Mesenchymal stem cell (in vitro differentiated cells and primary cell): ENCODE results near the gene OR2V2.

Experiments
- DNase-seq: peaks from one replicate; pipeline ENCODE4 v3.0.0-alpha.2; 2013
- H2AFZ ChIP-seq: one replicate; pipeline ENCODE4 v1.6.1; 2013; ENCODE audit warnings: low read depth, mild to moderate bottlenecking, control low read depth, inconsistent platforms, low read length, moderate library complexity
- H2AK5ac ChIP-seq: 2 replicates; pipeline ENCODE4 v1.6.1; 2013; ENCODE audit warnings: low read length, moderate library complexity, mild to moderate bottlenecking, inconsistent platforms; ENCODE audit not compliant: severe bottlenecking
- H2BK120ac ChIP-seq: one replicate; pipeline ENCODE4 v1.6.1; 2013; ENCODE audit warnings: low read depth, mild to moderate bottlenecking, inconsistent platforms, low read length, moderate library complexity
- H2BK12ac ChIP-seq, 2 experiments: one replicate each; pipeline ENCODE4 v1.6.1; 2013; ENCODE audit warnings: inconsistent platforms in 2 of 2, low read length in 2 of 2, mild to moderate bottlenecking in 2 of 2, moderate library complexity in 2 of 2, control low read depth in 1 of 2
- H2BK15ac ChIP-seq: one replicate; pipeline ENCODE4 v1.6.1; 2013; ENCODE audit warnings: mild to moderate bottlenecking, low read depth, inconsistent platforms; ENCODE audit not compliant: poor library complexity, severe bottlenecking
- H2BK5ac ChIP-seq: 2 replicates; pipeline ENCODE4 v1.6.1; 2013; ENCODE audit warnings: low read depth, mild to moderate bottlenecking, low read length, control low read depth, inconsistent platforms; ENCODE audit not compliant: poor library complexity, severe bottlenecking
- H3K14ac ChIP-seq, 2 experiments: one replicate each; pipeline ENCODE4 v1.6.1; 2013; ENCODE audit warnings: inconsistent platforms in 2 of 2, low read length in 2 of 2, control low read depth in 1 of 2, mild to moderate bottlenecking in 1 of 2, moderate library complexity in 1 of 2
- H3K18ac ChIP-seq, 2 experiments: one replicate each; pipeline ENCODE4 v1.6.1; 2013; ENCODE audit warnings: inconsistent platforms in 2 of 2, low read length in 2 of 2, control low read depth in 1 of 2, low read depth in 1 of 2, mild to moderate bottlenecking in 1 of 2
- H3K23ac ChIP-seq, 2 experiments: one replicate each; pipeline ENCODE4 v1.6.1; 2013; ENCODE audit warnings: inconsistent platforms in 2 of 2, low read length in 2 of 2, mild to moderate bottlenecking in 2 of 2, moderate library complexity in 2 of 2, control low read depth in 1 of 2
- H3K27ac ChIP-seq: 2 replicates; pipeline ENCODE4 v1.5.1; 2013; ENCODE audit warnings: mild to moderate bottlenecking, moderate library complexity, low read length, control low read depth, inconsistent platforms; ENCODE audit not compliant: poor library complexity, severe bottlenecking
- H3K27me3 ChIP-seq, 2 experiments: 2 replicates each; pipeline versions ENCODE4 v1.6.1 to v1.7.0; 2013; ENCODE audit warnings: low read length in 2 of 2, mild to moderate bottlenecking in 2 of 2, moderate library complexity in 2 of 2, control low read depth in 1 of 2, inconsistent platforms in 1 of 2; ENCODE audit not compliant: control insufficient read depth in 1 of 2, insufficient read depth in 1 of 2
- H3K36me3 ChIP-seq, 2 experiments: 2 replicates each; pipeline versions ENCODE4 v1.6.1 to v1.7.0; 2013; ENCODE audit warnings: low read length in 2 of 2, control low read depth in 1 of 2, inconsistent platforms in 1 of 2, low read depth in 1 of 2, mild to moderate bottlenecking in 1 of 2; ENCODE audit not compliant: insufficient read depth in 2 of 2, control insufficient read depth in 1 of 2
- H3K4ac ChIP-seq, 2 experiments: one replicate each; pipeline ENCODE4 v1.6.1; 2013; ENCODE audit warnings: inconsistent platforms in 2 of 2, low read length in 2 of 2, mild to moderate bottlenecking in 2 of 2, moderate library complexity in 2 of 2, control low read depth in 1 of 2, low read depth in 1 of 2
- H3K4me1 ChIP-seq: 2 replicates; pipeline ENCODE4 v1.6.1; 2013; ENCODE audit warnings: low read depth, low read length, control low read depth; ENCODE audit not compliant: control insufficient read depth, insufficient read depth
- H3K4me2 ChIP-seq: 2 replicates; pipeline ENCODE4 v1.6.1; 2013; ENCODE audit warnings: low read length, mild to moderate bottlenecking, inconsistent platforms; ENCODE audit not compliant: poor library complexity, severe bottlenecking
- H3K4me3 ChIP-seq, 2 experiments: 2 replicates each; pipeline versions ENCODE4 v1.5.1 to v1.7.0; 2013; ENCODE audit warnings: low read length in 2 of 2, mild to moderate bottlenecking in 2 of 2, control low read depth in 1 of 2, low read depth in 1 of 2; ENCODE audit not compliant: insufficient read depth in 1 of 2
- H3K79me1 ChIP-seq: replicated peaks from 2 replicates; pipeline ENCODE4 v1.6.1; 2013; ENCODE audit warnings: mild to moderate bottlenecking, control low read depth, low read length, inconsistent platforms; ENCODE audit not compliant: poor library complexity, severe bottlenecking
- H3K9ac ChIP-seq: 2 replicates; pipeline ENCODE4 v1.7.0; 2013; ENCODE audit warnings: mild to moderate bottlenecking, low read length, moderate library complexity
- H3K9me3 ChIP-seq: 2 replicates; pipeline ENCODE4 v1.7.0; 2013; ENCODE audit warnings: mild to moderate bottlenecking, low read length; ENCODE audit not compliant: control insufficient read depth
- H4K8ac ChIP-seq: one replicate; pipeline ENCODE4 v1.6.1; 2013; ENCODE audit warnings: inconsistent platforms, mild to moderate bottlenecking, low read length, moderate library complexity
- H4K91ac ChIP-seq: one replicate; pipeline ENCODE4 v1.6.1; 2013; ENCODE audit warnings: mild to moderate bottlenecking, low read length, inconsistent platforms
- WGBS: methylation state at CpG from one replicate; pipeline ENCODE4 v1.1.7; 2013; ENCODE audit warnings: mixed read lengths; 5-methylcytosine and 5-hydroxymethylcytosine counted together

OR2V2 gene

GRCh38 chr5:181133083-181133482, 14.3 kb upstream of the OR2V2 start:
- Histone ChIP-seq H2BK15ac (no peak overlapping the region), H3K36me3 (no peaks in the 10 kb centered on the region), H3K23ac (no peak overlapping the region), H3K9me3 (no peaks in the 10 kb centered on the region), H3K4me3 (no peak overlapping the region), H2AK5ac (peak overlapping the region; percentile 65), H3K79me1 (no peaks in the 10 kb centered on the region), H3K9ac (peak overlapping the region; percentile 51), H2BK5ac (peak overlapping the region; percentile 45), H2BK120ac (no peak overlapping the region), H3K4ac (no peak overlapping the region), H4K8ac (no peak overlapping the region), H3K14ac (no peak overlapping the region), H3K18ac (no peak overlapping the region), H3K4me1 (peaks cover 9% of the 10 kb centered on the region), H2BK12ac (no peak overlapping the region), H3K27me3 (peaks cover 23 to 25% of the 10 kb centered on the region in 2 experiments), H3K27ac (no peak overlapping the region), H2AFZ (no peak overlapping the region), H3K4me2 (no peak overlapping the region), H4K91ac (no peak overlapping the region)
- no peak for DNase-seq
- WGBS: 80% methylated on average over 2 of the region's 3 CpGs

GRCh38 chr5:181133610-181134231, 13.7 kb upstream of the OR2V2 start:
- Histone ChIP-seq H3K4me1 (peaks cover 11% of the 10 kb centered on the region), H2BK12ac (no peak overlapping the region), H4K91ac (no peak overlapping the region), H2AK5ac (no peak overlapping the region), H3K79me1 (no peaks in the 10 kb centered on the region), H3K9me3 (no peaks in the 10 kb centered on the region), H3K27ac (peak overlapping the region; percentile 42), H3K4me3 (peak overlapping the region in 1 of 2 experiments; percentile 16), H3K14ac (no peak overlapping the region), H3K4ac (no peak overlapping the region), H3K18ac (no peak overlapping the region), H3K9ac (peak overlapping the region; percentile 51), H2BK15ac (no peak overlapping the region), H3K36me3 (no peaks in the 10 kb centered on the region), H3K23ac (no peak overlapping the region), H3K4me2 (peak overlapping the region; percentile 30), H2BK5ac (no peak overlapping the region), H2BK120ac (no peak overlapping the region), H2AFZ (no peak overlapping the region), H3K27me3 (peaks cover 18 to 19% of the 10 kb centered on the region in 2 experiments), H4K8ac (no peak overlapping the region)
- peak; percentile 43 for DNase-seq
- WGBS: 70% methylated on average over 10 of the region's 10 CpGs

GRCh38 chr5:181134259-181134658, 13.1 kb upstream of the OR2V2 start:
- no peak overlapping the region for H2AFZ ChIP-seq
- no peak overlapping the region for H2BK15ac ChIP-seq
- H3K27ac ChIP-seq: no peak overlapping the region
- no peaks in the 10 kb centered on the region for H3K79me1 ChIP-seq
- no peak overlapping the region for H2BK120ac ChIP-seq
- H3K4ac ChIP-seq: no peak overlapping the region
- DNase-seq: no peak
- H3K4me3 ChIP-seq: peak overlapping the region in 1 of 2 experiments; percentile 16
- H3K27me3 ChIP-seq: peaks cover 13% of the 10 kb centered on the region in 2 experiments
- WGBS: 87% methylated on average over 5 of the region's 6 CpGs
- H3K14ac ChIP-seq: no peak overlapping the region
- H2BK12ac ChIP-seq: no peak overlapping the region
- no peak overlapping the region for H3K18ac ChIP-seq
- H3K4me1 ChIP-seq: peaks cover 11% of the 10 kb centered on the region
- H3K9ac ChIP-seq: peak overlapping the region; percentile 51
- no peak overlapping the region for H2BK5ac ChIP-seq
- no peak overlapping the region for H3K23ac ChIP-seq
- no peaks in the 10 kb centered on the region for H3K9me3 ChIP-seq
- no peak overlapping the region for H4K8ac ChIP-seq
- H3K4me2 ChIP-seq: no peak overlapping the region
- no peaks in the 10 kb centered on the region for H3K36me3 ChIP-seq
- no peak overlapping the region for H2AK5ac ChIP-seq
- H4K91ac ChIP-seq: no peak overlapping the region

DNA sequence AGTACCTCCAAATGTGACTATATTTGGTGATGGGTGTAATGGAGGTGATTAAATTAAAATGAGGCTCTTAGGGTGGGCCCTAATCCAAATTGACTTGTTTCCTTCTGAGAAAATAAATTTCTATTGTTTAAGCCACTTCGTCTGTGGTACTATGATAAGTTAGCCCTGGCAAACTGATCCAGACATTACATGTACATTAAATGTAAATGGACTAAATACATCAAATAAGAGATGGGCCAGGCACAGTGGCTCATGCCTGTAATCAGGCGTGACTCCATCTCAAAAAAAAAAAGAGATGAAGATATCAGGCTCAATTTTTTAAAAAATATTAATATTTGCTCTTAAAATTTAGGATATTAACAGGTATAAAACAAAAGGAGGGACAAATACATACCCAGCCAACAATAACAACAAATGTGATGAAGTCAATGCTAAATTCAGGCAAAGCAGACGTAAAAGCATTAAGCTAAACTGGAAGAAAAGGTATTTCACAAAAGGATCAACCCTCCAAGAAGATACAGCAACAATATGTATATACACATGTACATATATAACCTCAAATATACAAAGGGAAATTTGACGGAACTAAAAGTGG, 10.9 kb upstream of the OR2V2 start:
- DNase-seq: no peak
- Histone ChIP-seq H4K8ac (no peak overlapping the region), H3K9ac (no peak overlapping the region), H3K4me1 (peaks cover 13% of the 10 kb centered on the region), H3K27me3 (peaks cover 5 to 10% of the 10 kb centered on the region in 2 experiments), H4K91ac (no peak overlapping the region), H3K79me1 (no peaks in the 10 kb centered on the region), H2BK5ac (no peak overlapping the region), H3K4ac (no peak overlapping the region), H3K36me3 (no peaks in the 10 kb centered on the region), H3K9me3 (no peaks in the 10 kb centered on the region), H3K18ac (no peak overlapping the region), H3K27ac (no peak overlapping the region), H3K4me2 (no peak overlapping the region), H2BK120ac (no peak overlapping the region), H3K14ac (no peak overlapping the region), H2BK15ac (no peak overlapping the region), H3K4me3 (no peak overlapping the region), H2BK12ac (no peak overlapping the region), H2AFZ (no peak overlapping the region), H2AK5ac (no peak overlapping the region), H3K23ac (no peak overlapping the region)
- WGBS: 57% methylated on average over 2 of the region's 4 CpGs
